Astrocyte (in vitro differentiated cells and primary cell): ENCODE measurements around the gene SLC25A47. TPM values are rescaled to one million over a fixed set of nuclear protein-coding genes. Genes with fewer than 3 reads are reported as not detected.
A peak's percentile ranks its signal among the peaks of the same experiment; 100 is the strongest.

Experiments used
- DNase-seq: peaks from one replicate; pipeline ENCODE4 v3.0.0-alpha.2; 2010; ENCODE audit warnings: low read depth
- FAIRE-seq: peaks from 2 replicates; lab custom pipeline; 2011; peaks lifted over from hg19 to GRCh38; lab: Jason Lieb, UNC
- H2AFZ ChIP-seq: 2 replicates; pipeline ENCODE4 v1.6.0; 2012; ENCODE audit warnings: low read depth, low read length, inconsistent platforms
- H3K27ac ChIP-seq: 2 replicates; pipeline ENCODE4 v1.5.1; 2011; ENCODE audit warnings: low read depth, low read length, inconsistent platforms
- H3K27me3 ChIP-seq: 2 replicates; pipeline ENCODE4 v1.6.0; 2011; ENCODE audit warnings: low read length, inconsistent platforms; ENCODE audit not compliant: insufficient read depth
- H3K36me3 ChIP-seq: 2 replicates; pipeline ENCODE4 v1.5.1; 2011; ENCODE audit warnings: low read length, inconsistent platforms; ENCODE audit not compliant: insufficient read depth
- H3K4me1 ChIP-seq: 2 replicates; pipeline ENCODE4 v1.5.1; 2011; ENCODE audit warnings: low read length, inconsistent platforms; ENCODE audit not compliant: insufficient read depth
- H3K4me2 ChIP-seq: 2 replicates; pipeline ENCODE4 v1.6.0; 2012; ENCODE audit warnings: low read length, inconsistent platforms
- H3K4me3 ChIP-seq: 2 replicates; pipeline ENCODE4 v1.5.1; 2011; ENCODE audit warnings: low read depth, mild to moderate bottlenecking, low read length, inconsistent platforms; ENCODE audit not compliant: insufficient read depth
- H3K79me2 ChIP-seq: 2 replicates; pipeline ENCODE4 v1.6.0; 2012; ENCODE audit warnings: mild to moderate bottlenecking, low read length, inconsistent platforms; ENCODE audit not compliant: insufficient read depth
- H3K9ac ChIP-seq: 2 replicates; pipeline ENCODE4 v1.6.0; 2012; ENCODE audit warnings: mild to moderate bottlenecking, low read length, inconsistent platforms
- H3K9me3 ChIP-seq: 2 replicates; pipeline ENCODE4 v1.5.1; 2012; ENCODE audit warnings: low read depth, mild to moderate bottlenecking, low read length, inconsistent platforms; ENCODE audit not compliant: insufficient read depth
- H4K20me1 ChIP-seq: 2 replicates; pipeline ENCODE4 v1.6.0; 2012; ENCODE audit warnings: low read length, inconsistent platforms; ENCODE audit not compliant: insufficient read depth
- H3K27ac Mint-ChIP-seq: one replicate; pipeline ENCODE4 v1.8.0; 2021; ENCODE audit warnings: mild to moderate bottlenecking, mixed read lengths; ENCODE audit not compliant: unreplicated experiment
- H3K27me3 Mint-ChIP-seq: one replicate; pipeline ENCODE4 v1.8.0; 2021; ENCODE audit warnings: low read depth, mixed read lengths; ENCODE audit not compliant: unreplicated experiment
- H3K36me3 Mint-ChIP-seq: one replicate; pipeline ENCODE4 v1.8.0; 2021; ENCODE audit warnings: low read depth, mixed read lengths; ENCODE audit not compliant: unreplicated experiment
- H3K4me1 Mint-ChIP-seq: one replicate; pipeline ENCODE4 v1.8.0; 2021; ENCODE audit warnings: low read depth, mixed read lengths; ENCODE audit not compliant: unreplicated experiment
- H3K4me3 Mint-ChIP-seq: one replicate; pipeline ENCODE4 v1.8.0; 2021; ENCODE audit warnings: mild to moderate bottlenecking, moderate library complexity, mixed read lengths; ENCODE audit not compliant: unreplicated experiment
- H3K9me3 Mint-ChIP-seq: one replicate; pipeline ENCODE4 v1.8.0; 2021; ENCODE audit warnings: mild to moderate bottlenecking, mixed read lengths; ENCODE audit not compliant: unreplicated experiment
- EZH2 ChIP-seq: IDR thresholded peaks from 2 replicates; pipeline ENCODE4 v1.6.1; 2012; ENCODE audit warnings: mild to moderate bottlenecking, low read length, inconsistent platforms; ENCODE audit not compliant: insufficient read depth
- total RNA-seq: library from RNA; stranded (reverse); gene quantifications from 2 replicates; pipeline ENCODE4 v1.2.1, GENCODE V29; 2021
- TF ChIP-seq, protein P1 (sequence below): IDR thresholded peaks from 2 replicates; pipeline ENCODE4 v1.5.1; 2011; ENCODE audit warnings: low read depth, mild to moderate bottlenecking, inconsistent platforms, low read length, moderate library complexity; ENCODE audit not compliant: insufficient read depth

The SLC25A47 gene
- total RNA-seq, 1 donor from 2014 or later: not detected

- Histone ChIP-seq H3K4me3 (no peak overlapping the region), H3K4me1 (peaks cover 8% of the 10 kb centered on the region), H2AFZ (no peak overlapping the region), H4K20me1 (no peaks in the 10 kb centered on the region), H3K9me3 (no peaks in the 10 kb centered on the region), H3K4me2 (no peak overlapping the region), H3K27me3 (no peaks in the 10 kb centered on the region), H3K9ac (no peak overlapping the region), H3K36me3 (peaks cover 14% of the 10 kb centered on the region), H3K79me2 (no peaks in the 10 kb centered on the region), H3K27ac (no peak overlapping the region)
- Mint-ChIP-seq H3K27ac (peak overlapping the region; percentile 80), H3K4me3 (no peak overlapping the region), H3K36me3 (peaks cover 34% of the 10 kb centered on the region), H3K27me3 (no peaks in the 10 kb centered on the region), H3K9me3 (no peaks in the 10 kb centered on the region), H3K4me1 (peaks cover 15% of the 10 kb centered on the region)
- DNase-seq: no peak
- FAIRE-seq: no peak
- TF ChIP-seq, protein P1, sequence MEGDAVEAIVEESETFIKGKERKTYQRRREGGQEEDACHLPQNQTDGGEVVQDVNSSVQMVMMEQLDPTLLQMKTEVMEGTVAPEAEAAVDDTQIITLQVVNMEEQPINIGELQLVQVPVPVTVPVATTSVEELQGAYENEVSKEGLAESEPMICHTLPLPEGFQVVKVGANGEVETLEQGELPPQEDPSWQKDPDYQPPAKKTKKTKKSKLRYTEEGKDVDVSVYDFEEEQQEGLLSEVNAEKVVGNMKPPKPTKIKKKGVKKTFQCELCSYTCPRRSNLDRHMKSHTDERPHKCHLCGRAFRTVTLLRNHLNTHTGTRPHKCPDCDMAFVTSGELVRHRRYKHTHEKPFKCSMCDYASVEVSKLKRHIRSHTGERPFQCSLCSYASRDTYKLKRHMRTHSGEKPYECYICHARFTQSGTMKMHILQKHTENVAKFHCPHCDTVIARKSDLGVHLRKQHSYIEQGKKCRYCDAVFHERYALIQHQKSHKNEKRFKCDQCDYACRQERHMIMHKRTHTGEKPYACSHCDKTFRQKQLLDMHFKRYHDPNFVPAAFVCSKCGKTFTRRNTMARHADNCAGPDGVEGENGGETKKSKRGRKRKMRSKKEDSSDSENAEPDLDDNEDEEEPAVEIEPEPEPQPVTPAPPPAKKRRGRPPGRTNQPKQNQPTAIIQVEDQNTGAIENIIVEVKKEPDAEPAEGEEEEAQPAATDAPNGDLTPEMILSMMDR: no peak
- no peak for TF ChIP-seq EZH2
Measured at GRCh38 chr14:100339766-100340422, 16.8 kb downstream of the SLC25A47 start.

- H3K4me2 ChIP-seq: no peak overlapping the region
- DNase-seq (no peak), FAIRE-seq (no peak)
- no peak for TF ChIP-seq EZH2
- TF ChIP-seq, protein P1: no peak
- H3K4me3 ChIP-seq: no peak overlapping the region
- H2AFZ ChIP-seq: no peak overlapping the region
- no peaks in the 10 kb centered on the region for H3K79me2 ChIP-seq
- Mint-ChIP-seq H3K4me1 (peaks cover 15% of the 10 kb centered on the region), H3K9me3 (no peaks in the 10 kb centered on the region), H3K27me3 (no peaks in the 10 kb centered on the region), H3K4me3 (no peak overlapping the region), H3K27ac (peak overlapping the region; percentile 75), H3K36me3 (peaks cover 32% of the 10 kb centered on the region)
- H4K20me1 ChIP-seq: no peaks in the 10 kb centered on the region
- no peaks in the 10 kb centered on the region for H3K27me3 ChIP-seq
- H3K27ac ChIP-seq: peak overlapping the region; percentile 75
- H3K4me1 ChIP-seq: peaks cover 8% of the 10 kb centered on the region
- H3K9me3 ChIP-seq: no peaks in the 10 kb centered on the region
- no peak overlapping the region for H3K9ac ChIP-seq
- peaks cover 14% of the 10 kb centered on the region for H3K36me3 ChIP-seq
Measured at GRCh38 chr14:100340423-100340813, 17.3 kb downstream of the SLC25A47 start.

GRCh38 chr14:100341301-100342031 is 18.3 kb downstream of the SLC25A47 start:
- Histone ChIP-seq H3K9me3 (no peaks in the 10 kb centered on the region), H4K20me1 (no peaks in the 10 kb centered on the region), H3K4me3 (no peak overlapping the region), H3K4me1 (peaks cover 8% of the 10 kb centered on the region), H3K4me2 (peak overlapping the region; percentile 13), H3K27ac (peak overlapping the region; percentile 75), H2AFZ (no peak overlapping the region), H3K9ac (peak overlapping the region; percentile 53), H3K27me3 (no peaks in the 10 kb centered on the region), H3K79me2 (no peaks in the 10 kb centered on the region), H3K36me3 (peaks cover 17% of the 10 kb centered on the region)
- H3K4me1 Mint-ChIP-seq: peaks cover 15% of the 10 kb centered on the region
- peaks cover 35% of the 10 kb centered on the region for H3K36me3 Mint-ChIP-seq
- H3K27ac Mint-ChIP-seq: peak overlapping the region; percentile 75
- H3K9me3 Mint-ChIP-seq: no peaks in the 10 kb centered on the region
- no peak overlapping the region for H3K4me3 Mint-ChIP-seq
- FAIRE-seq (no peak), DNase-seq (peak; percentile 78)
- TF ChIP-seq EZH2: no peak
- TF ChIP-seq, protein P1: no peak
- no peaks in the 10 kb centered on the region for H3K27me3 Mint-ChIP-seq
